HG03565 (cell line): ENCODE results near the gene ARHGAP21.

Source experiments
- ATAC-seq: cut with Tn5 transposase; IDR thresholded peaks from one replicate; pipeline ENCODE4 v1.9.1; 2021; ENCODE audit warnings: mild to moderate bottlenecking, moderate library complexity; ENCODE audit not compliant: unreplicated experiment

ARHGAP21 gene

DNA sequence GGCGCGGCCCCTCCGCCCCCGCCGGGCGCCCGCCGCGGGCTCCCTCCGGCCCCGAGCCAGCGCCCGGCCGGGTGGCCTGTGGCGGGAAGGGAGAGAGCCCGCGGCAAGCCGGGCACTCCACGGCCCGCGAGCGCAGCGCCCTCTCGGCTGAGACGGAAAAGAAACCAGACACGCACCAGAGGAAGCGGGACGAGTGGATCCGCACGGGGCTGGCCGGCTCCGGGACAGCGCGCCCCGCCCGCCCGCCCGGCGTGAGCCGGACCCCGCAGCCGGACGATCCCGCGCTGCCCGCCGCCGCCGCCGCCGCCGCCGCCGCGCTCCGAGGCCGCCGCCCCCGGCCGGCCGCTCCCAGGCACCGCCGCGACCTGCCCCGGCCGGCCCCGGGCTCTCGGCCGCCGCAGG lies 300 bp downstream of the ARHGAP21 start:
- ATAC-seq: peak; percentile 17

DNA sequence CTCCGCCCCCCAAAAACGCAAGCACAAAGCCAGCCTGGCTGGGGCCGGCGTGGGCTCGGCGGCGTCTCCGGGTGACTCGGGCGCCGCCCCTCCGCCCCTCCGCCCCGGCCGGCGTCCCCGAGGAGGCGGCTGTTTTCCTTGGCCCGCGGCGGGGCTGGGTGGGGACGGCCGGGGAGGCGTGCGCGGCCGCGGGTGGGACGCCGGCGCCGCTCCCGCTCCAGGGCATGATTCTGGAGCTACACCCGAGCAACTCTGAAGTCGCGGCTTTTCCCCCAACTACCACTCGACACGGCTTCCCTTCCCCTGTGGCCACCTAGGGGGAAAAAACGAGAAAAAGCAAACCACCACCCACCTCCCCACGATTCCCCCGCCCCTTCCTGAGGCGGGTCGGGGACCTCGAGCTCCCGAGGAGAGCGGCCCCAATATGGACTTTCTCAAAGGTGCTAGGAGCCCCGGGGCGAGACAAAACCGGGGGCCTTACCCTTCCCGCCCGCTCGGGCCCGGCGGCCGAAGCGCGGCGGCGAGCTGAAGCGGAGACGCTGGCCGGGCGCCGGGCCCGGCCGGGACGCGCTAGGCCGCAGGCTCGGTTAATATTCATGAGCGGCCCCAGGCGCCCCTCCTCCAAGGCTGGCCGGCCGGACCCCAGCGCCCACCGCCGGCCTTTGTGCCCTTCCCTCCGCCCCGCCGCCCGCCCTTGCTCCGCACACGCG lies 856 bp downstream of the ARHGAP21 start:
- peak; percentile 16 for ATAC-seq

GRCh38 chr10:24722131-24722675 lies 1.5 kb downstream of the ARHGAP21 start:
- ATAC-seq: no peak

DNA sequence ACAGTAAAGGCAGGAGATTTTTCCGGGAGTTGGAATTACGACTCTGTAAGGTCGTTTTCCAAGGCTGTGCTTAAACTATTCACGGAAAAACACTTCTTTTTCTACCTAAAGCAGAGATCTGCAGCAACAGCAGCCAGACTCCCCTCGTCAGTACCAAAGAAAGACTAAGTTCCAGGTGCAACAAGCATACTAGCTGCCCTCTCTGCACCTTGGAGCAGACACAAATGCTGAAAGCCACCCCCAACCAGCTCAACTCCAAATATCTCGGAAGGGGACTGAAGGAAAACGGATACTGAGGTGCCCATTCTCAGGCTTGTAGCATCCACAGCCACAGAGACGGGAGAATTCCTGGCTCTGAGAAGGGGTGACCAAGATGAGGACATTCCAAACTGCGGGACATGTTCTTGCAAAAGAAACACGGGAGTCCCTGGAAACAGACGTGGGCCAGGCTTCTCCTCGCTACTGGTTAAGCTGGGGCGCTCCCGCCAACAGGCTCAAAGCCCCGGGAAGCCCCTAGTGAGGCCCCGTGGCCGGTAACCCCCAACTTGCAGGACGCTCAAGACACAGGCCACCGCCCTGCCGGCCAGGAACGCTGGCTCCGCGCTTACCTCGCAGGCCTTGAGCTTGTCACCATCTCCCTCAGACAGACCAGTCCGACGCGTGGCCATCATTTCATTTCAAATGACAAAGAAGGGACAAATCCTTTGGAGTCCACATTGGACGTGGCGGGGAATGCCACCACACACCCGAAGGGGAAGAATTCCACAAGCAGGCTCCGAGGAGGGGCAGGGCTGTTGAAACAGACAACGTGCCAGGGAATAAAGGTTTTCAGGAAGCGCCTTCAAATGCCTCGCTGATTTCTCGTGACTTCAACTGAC lies 2.2 kb downstream of the ARHGAP21 start:
- ATAC-seq: no peak

DNA sequence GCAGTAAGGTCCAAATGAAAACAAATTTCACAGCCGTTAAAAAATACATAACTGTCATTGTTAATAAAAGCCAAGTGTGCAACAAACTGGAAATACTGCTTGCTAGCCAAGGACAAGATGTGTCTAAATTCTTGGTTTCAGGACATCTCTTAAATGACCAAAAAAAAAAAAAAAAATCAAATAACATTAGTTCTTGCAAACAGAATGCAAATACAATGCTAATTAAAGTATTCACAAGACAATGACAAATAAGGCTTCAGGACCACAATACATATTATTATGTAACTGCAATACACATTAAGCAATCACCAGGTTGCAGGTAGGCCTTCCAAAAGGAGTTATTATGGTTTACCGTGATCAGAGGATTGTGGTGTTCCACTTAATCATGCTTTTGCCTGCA lies 3.6 kb downstream of the ARHGAP21 start:
- ATAC-seq: no peak

- no peak for ATAC-seq
Measured at GRCh38 chr10:24718031-24718855, 5.4 kb downstream of the ARHGAP21 start.

DNA sequence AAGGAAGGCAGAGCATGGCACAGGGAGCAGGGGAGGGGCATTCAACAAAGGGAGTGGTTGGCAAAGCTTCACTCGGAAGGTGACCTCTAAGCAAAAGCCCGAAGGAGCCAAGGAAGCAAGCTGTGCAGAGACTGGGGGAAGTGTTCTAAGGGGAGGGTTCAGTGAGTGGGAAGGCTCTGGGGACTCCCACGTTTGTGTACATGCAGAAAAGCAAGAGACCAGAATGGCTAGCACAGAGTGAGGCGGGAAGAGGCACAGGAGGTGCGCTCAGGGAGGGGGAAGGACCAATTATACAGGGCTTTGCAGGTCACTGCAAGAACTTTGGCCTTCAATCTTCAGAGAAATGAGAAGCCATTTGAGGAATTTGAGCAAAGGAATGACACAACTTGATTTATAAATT lies 7.4 kb downstream of the ARHGAP21 start:
- no peak for ATAC-seq

GRCh38 chr10:24715246-24715769 lies 8.4 kb downstream of the ARHGAP21 start:
- no peak for ATAC-seq

GRCh38 chr10:24713086-24713485 lies 10.6 kb downstream of the ARHGAP21 start:
- no peak for ATAC-seq

DNA sequence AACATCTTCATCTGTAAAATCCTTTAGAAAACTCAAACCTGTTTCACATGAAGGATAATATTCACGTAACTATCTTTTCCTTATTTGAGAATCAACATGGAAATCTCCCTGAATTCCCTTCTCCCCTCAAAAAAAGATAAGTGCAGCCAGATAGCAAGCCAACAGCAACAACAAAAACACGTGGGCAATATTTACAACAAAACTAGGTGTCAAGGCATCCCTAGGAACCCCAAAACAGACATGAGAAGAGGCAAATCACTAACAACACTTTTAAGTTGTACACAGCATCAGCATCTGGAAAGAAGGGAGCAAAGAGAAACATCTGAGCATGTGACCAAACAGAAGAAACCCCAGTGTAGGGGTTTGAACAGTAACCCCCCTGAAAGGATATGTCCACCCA lies 12.2 kb downstream of the ARHGAP21 start:
- ATAC-seq: no peak

- no peak for ATAC-seq
Measured at GRCh38 chr10:24708081-24708480, 15.6 kb downstream of the ARHGAP21 start.

DNA sequence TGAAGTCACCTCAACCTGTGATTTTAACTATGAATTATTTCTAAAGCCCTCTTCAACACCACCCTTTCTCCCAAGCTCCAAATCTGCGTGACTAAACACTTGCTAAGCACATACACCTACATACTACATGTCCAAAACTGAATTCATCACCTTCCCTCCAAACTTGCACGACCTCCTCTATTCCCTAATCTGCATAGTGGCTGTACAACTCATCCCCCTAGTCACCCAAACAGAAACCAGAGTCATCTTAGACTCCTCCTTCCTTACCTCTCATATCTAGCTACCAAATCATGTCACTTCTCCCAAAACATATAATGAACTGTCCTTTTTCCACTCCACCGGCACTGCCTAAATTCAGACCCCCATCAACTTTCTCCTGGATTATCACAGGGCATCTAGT lies 16.2 kb downstream of the ARHGAP21 start:
- ATAC-seq: peak; percentile 62

GRCh38 chr10:24706479-24707118 lies 17.1 kb downstream of the ARHGAP21 start:
- peak; percentile 52 for ATAC-seq

DNA sequence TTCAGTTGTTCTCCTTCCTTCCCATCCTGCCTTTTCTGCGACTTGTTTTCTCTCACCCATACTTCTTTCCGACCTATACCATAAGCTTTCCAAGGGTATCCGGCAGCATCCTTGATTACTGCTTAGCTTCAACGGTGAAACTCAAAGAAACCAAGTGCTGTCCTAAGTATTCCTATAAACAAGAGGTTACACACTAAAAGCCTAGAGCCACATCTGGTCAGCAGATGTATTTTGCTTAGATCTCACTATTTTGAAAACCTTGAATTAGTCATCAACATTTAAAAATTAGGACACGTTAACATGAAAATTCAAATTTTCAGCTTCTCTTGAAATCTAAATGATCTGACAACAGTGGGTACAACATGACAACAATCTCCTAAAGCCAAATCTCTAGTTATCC lies 20.0 kb downstream of the ARHGAP21 start:
- no peak for ATAC-seq

GRCh38 chr10:24701447-24701846 lies 22.2 kb downstream of the ARHGAP21 start:
- peak; percentile 84 for ATAC-seq

GRCh38 chr10:24700948-24701347 lies 22.7 kb downstream of the ARHGAP21 start:
- no peak for ATAC-seq

GRCh38 chr10:24698270-24698669 lies 25.4 kb downstream of the ARHGAP21 start:
- no peak for ATAC-seq

GRCh38 chr10:24697080-24697479 lies 26.6 kb downstream of the ARHGAP21 start:
- no peak for ATAC-seq

DNA sequence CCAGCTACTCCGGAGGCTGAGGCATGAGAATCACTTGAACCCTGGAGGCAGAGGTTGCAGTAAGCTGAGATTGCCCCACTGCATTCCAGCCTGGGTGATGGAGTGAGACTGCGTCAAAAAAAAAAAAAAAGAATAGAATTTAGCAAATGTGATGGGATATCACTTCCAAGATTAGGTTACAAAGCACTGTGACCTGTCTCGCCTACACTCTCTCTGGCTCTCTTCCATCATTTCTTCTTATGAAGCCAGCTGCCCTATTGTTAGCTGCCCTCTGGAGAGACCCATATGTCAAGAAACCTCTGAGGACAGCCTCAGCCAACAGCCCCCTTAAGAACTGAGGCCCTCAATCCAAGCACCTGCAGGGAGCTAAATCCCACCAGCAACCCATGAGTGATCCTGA lies 28.2 kb downstream of the ARHGAP21 start:
- no peak for ATAC-seq

- no peak for ATAC-seq
Measured at GRCh38 chr10:24694086-24694485, 29.6 kb downstream of the ARHGAP21 start.
